K562 (cell line): ENCODE measurements around the gene PSPH.

Experiments used
- CTCF ChIP-seq, 3 experiments: IDR thresholded peaks in 2 of 3; conservative IDR thresholded peaks in 1 of 3; 2 replicates each; pipeline ENCODE4 v1.5.1; 2011 to 2012; ENCODE audit warnings: low read length in 3 of 3, mild to moderate bottlenecking in 3 of 3, control low read depth in 2 of 3, improper control_type of control experiment in 1 of 3, inconsistent platforms in 1 of 3, low read depth in 1 of 3, mixed read lengths in 1 of 3, moderate library complexity in 1 of 3; ENCODE audit not compliant: insufficient read depth in 2 of 3
- EP300 ChIP-seq: IDR thresholded peaks from 2 replicates; pipeline ENCODE4 v1.6.1; 2012; ENCODE audit warnings: low read length, improper control_type of control experiment
- FOXM1 ChIP-seq, 2 experiments: fragments of 450-650 bp in 1 of 2; sonication (generic) in 1 of 2; formaldehyde crosslinking in 1 of 2; IDR thresholded peaks; 2 replicates each; pipeline versions ENCODE4 v1.6.1 to v1.9.0; 2017 to 2022; ENCODE audit warnings: low read depth in 2 of 2, mild to moderate bottlenecking in 2 of 2, missing genetic modification reagents in 1 of 2, moderate library complexity in 1 of 2
- IRF9 ChIP-seq: fragments of 450-650 bp; IDR thresholded peaks from 2 replicates; pipeline ENCODE4 v1.6.1; 2016; ENCODE audit warnings: missing biosample characterization, missing genetic modification characterization
- NBN ChIP-seq: fragments of 450-650 bp; IDR thresholded peaks from 2 replicates; pipeline ENCODE4 v1.6.1; 2016; ENCODE audit warnings: low read depth, mild to moderate bottlenecking
- POLR2A ChIP-seq: fragments of 450-650 bp; conservative IDR thresholded peaks from 2 replicates; pipeline ENCODE4 v1.6.1; 2016
- RBBP5 ChIP-seq: fragments of 200-600 bp; sonication (generic); IDR thresholded peaks from 2 replicates; pipeline ENCODE4 v1.6.1; 2012; ENCODE audit warnings: borderline replicate concordance, mild to moderate bottlenecking, low read length, control low read depth, inconsistent platforms; ENCODE audit not compliant: insufficient read depth, poor library complexity, severe bottlenecking
- SMARCA5 ChIP-seq: fragments of 450-650 bp; IDR thresholded peaks from 2 replicates; pipeline ENCODE4 v1.6.1; 2016
- SRSF9 ChIP-seq: fragments of 200-400 bp; formaldehyde crosslinking; IDR thresholded peaks from 2 replicates; pipeline ENCODE4 v1.6.1; 2017; ENCODE audit warnings: low read depth, low read length, borderline replicate concordance
- TAF1 ChIP-seq: IDR thresholded peaks from 2 replicates; pipeline ENCODE4 v1.6.1; 2011; ENCODE audit warnings: mild to moderate bottlenecking, low read length, moderate library complexity; ENCODE audit not compliant: insufficient read depth, control insufficient read depth, severe bottlenecking; ENCODE audit errors: extremely low read depth
- YBX1 ChIP-seq: fragments of 450-650 bp; IDR thresholded peaks from 2 replicates; pipeline ENCODE4 v1.7.1; 2016; ENCODE audit warnings: mild to moderate bottlenecking
- ZBTB11 ChIP-seq, 3 experiments: fragments of 200-800 bp in 1 of 3; fragments of 250-450 bp in 1 of 3; fragments of 450-650 bp in 1 of 3; sonication (Bioruptor Pico) in 1 of 3; sonication (Bioruptor generic) in 1 of 3; formaldehyde crosslinking in 1 of 3; IDR thresholded peaks; 2 replicates each; pipeline versions ENCODE4 v1.6.1 to v1.8.0; 2016 to 2022; ENCODE audit warnings: mild to moderate bottlenecking in 2 of 3, missing genetic modification characterization in 2 of 3, missing compliant biosample characterization in 1 of 3, moderate library complexity in 1 of 3
- ZBTB2 ChIP-seq: fragments of 450-650 bp; IDR thresholded peaks from 2 replicates; pipeline ENCODE4 v1.6.1; 2016; ENCODE audit warnings: antibody characterized with exemption
- ZNF134 ChIP-seq: fragments of 250-450 bp; sonication (Bioruptor Pico); conservative IDR thresholded peaks from 2 replicates; pipeline ENCODE4 v1.4.0; 2020

- TF ChIP-seq NBN (no peak), ZBTB11 (CRISPR knock-in tag; IDR thresholded peaks at IDR 0.05) (no peak), TAF1 (no peak), ZBTB2 (no peak), FOXM1 (IDR thresholded peaks at IDR 0.05; ENCODE audit: low read depth) (no peak), FOXM1 (CRISPR knock-in tag; IDR thresholded peaks at IDR 0.05; ENCODE audit: low read depth) (no peak), IRF9 (tag) (no peak), SRSF9 (no peak), CTCF (IDR thresholded peaks at IDR 0.05 in 2 of 3, conservative IDR thresholded peaks at IDR 0.05 in 1 of 3; ENCODE audit: insufficient read depth in 2 of 3, low read depth in 1 of 3, low read length in 3 of 3) (no peak), YBX1 (no peak), POLR2A (no peak), SMARCA5 (no peak), ZNF134 (no peak), RBBP5 (no peak), EP300 (no peak)
Measured at GRCh38 chr7:55983537-55983936, 67.7 kb downstream of the PSPH start.
